GM10847 (cell line): ENCODE measurements around the gene H2AZ2.
A peak's percentile ranks its signal among the peaks of the same experiment; 100 is the strongest.

Experiments
- POLR2A ChIP-seq: IDR thresholded peaks from 2 replicates; pipeline ENCODE4 v1.6.1; 2011; ENCODE audit not compliant: insufficient read length; ENCODE audit errors: extremely low read depth

The H2AZ2 gene

DNA sequence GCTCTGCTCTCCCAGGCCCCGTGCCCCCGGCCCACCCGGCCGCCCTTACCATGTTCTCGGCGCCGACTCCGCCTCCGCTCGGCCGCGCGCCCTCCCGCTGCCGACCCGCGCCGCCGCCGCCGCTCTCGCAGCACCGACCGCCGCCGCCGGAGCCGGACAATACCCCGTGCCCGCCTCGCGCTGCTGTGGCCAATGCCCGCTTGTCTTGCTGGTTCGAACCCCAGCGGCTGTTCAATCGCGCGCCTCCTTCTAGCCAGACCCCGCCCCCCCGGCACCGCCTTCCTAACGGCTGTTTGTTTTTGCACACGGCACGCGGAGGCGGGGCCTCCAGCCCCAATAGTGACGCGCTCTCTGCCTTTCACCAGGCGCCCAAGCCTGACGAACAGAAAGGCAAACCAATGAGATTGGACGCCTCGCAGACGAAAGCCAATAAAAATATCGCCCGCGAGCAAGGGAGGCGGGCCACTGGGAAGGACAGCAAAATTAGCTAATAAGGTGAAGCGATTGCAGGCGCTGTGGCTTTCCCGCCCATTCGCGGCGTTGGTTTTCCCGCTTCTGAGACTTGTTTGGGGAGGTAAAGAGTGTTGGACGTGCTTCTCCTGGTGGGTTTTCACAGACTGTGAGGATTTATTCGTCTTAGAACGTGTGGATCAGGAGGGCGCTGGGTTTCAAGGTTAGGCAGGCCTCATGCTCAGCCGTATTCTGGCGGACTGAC is at the start of gene H2AZ2:
TSS of gene H2AZ2 (minus strand) at position 168 of the 715 bp plus-strand sequence. CDS start at position 52, 116 bp downstream.
- TF ChIP-seq POLR2A = peak; percentile 80

DNA sequence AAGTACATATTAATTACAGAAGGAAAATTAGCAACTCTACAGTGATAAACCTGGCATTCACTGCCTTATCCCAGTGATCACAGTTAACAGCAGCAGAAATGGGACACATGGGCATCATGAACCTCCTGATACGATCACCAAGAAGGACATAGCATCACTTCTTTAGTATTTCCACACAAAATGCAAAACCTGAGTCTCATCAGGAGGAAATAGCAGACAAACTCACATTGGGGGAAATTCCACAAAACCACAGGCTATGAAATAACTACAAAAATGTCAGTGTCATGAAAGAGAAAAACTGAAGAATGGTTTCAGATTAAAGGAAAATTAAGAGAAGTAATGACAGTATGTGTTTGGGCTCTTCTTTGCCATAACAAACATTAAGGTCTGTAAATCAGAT is 49.4 kb upstream of the H2AZ2 start:
- TF ChIP-seq POLR2A = no peak

DNA sequence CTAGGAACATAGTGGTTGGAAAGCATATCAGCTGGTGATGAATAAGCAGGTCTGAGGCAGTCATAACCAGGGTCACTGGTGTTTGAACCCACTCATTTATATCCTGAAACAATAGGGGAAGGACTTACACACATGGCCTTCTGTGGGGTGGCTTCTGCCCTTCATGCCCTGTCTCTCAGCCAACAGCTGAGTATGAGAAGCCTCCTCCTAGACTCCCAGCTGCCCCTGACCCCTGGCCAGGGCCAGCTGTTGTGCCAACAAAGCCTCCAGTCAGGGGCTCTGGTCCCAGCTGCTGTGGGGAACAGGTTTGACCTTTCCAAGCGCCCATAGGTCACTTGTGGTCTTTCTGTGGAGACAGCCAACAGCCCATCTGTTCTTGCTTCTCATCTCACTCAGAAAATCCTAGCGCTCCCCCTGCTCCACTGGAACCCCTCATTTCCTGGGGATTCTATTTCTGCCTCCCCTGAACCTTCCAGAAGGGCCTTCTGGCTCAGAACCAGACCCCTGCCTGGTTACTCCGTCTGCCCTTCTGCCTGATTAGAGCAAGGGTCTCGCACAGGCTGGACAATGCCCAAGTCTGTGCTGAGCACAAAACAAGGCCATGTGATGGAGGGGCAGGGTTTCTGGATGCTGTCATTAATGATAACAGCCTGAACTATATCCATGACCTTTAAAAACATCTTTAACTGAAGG is 47.1 kb upstream of the H2AZ2 start:
- TF ChIP-seq POLR2A = no peak

DNA sequence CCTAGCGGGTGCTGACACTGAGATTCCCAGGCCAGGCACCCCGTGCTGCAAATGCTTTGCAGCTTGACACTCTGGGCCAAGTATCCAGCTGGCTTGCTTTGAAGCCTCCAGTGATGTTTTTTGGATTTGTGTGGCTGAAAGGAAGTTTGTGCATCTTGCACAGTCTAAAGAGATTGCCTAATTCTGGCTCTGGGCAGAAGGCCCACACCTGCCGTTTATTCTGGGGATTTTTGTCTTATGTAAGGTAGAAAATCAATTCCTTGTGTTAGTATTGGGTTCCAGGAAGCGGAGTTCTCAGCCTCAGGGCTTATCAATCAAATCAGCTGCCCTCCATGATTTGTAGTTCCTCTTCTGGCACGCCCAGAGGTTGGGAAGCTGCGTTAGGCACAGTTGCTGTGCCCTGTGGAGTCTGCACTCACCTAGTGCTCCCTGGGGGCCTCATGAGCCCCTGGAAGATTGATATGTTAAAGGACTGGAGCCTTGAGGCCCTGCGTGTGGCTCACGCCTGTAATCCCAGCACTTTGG is 45.9 kb upstream of the H2AZ2 start:
- TF ChIP-seq POLR2A = no peak

DNA sequence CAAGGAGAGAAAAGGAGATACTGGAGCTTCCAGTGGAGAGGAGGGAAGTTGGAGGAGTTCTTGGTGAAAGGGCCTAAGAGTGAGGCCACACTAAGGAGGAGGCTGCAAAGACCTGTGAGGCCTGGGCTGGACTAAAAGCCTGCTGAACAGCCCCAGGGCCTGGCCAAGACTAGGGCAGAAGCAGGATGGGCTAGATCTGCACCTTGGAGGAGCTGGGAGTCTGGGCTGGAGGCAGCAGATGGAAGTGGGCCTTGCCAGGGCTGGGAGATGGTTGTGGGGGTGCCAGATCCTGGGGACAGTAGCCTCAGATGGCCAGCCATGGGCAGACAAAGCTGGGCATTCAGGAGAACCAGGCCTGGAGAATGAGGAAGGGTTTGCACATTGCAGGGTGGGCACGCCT is 43.9 kb upstream of the H2AZ2 start:
- no peak for TF ChIP-seq POLR2A

DNA sequence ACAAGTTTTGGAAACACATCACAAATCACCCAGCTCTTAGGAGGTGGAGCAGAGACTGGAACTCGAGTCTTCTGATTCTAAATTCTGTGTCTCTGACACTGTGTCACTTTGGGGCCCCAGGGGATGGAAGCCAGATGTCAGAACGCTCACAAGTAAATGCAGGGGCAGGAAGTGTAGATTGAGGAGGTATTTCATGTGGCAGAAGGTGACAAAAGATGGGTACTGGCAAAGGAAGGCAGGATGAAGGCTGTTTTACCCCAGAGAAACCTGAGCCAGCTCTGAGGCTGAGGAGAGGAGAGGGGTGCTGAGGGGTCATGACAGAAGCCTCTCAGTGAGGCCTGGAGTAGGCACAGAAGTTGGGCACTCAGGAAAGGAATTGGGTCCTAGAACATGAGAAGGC is 43.5 kb upstream of the H2AZ2 start:
- no peak for TF ChIP-seq POLR2A

DNA sequence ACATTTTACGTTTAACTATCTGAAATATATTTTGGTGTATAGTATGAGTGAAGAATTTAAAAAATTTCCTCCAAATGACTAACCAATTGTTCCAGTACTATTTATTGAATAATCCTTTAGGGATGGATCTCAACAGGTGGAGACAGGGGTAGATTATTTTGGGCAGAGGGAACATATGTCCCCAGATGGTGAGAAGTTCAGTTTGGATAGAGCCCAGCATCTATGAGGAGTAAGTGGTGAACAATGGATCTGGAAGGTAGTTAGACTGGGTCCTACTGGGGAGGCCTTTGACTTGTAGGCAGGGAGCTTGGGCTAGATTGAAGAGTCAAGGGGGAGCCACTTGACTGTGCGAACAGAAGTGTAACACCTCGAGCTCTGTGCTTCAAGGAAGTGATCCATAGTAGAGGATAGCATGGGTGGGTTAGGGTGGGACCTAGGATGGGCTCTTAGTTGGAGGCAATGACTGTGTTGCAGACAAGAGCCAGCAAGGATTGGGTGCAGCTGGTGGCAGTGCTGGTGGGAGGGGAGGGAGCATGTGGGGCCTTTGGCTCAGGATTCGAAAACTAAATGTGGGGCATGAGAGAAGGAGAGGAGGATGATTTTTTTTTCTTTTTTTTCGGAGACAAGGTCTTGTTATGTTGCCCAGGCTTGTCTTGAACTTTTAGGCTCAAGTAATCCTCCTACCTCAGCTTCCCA is 41.3 kb upstream of the H2AZ2 start:
- no peak for TF ChIP-seq POLR2A

DNA sequence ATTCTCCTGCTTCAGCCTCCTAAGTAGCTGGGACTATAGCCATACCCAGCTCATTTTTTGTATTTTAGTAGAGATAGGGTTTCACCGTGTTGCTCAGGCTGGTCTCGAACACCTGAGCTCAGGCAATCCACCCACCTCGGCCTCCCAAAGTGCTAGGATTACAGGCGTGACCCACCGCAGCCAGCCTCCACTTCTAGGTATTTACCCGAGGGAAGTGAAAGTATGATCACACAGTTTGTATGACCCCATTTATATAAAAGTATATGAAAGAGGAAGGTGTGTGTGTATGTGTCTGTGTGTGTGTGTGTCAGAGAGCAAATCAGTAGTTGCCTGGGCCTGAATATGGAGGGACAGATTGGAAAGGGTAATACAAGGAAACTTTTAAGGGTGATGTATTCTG is 39.4 kb upstream of the H2AZ2 start:
- no peak for TF ChIP-seq POLR2A

DNA sequence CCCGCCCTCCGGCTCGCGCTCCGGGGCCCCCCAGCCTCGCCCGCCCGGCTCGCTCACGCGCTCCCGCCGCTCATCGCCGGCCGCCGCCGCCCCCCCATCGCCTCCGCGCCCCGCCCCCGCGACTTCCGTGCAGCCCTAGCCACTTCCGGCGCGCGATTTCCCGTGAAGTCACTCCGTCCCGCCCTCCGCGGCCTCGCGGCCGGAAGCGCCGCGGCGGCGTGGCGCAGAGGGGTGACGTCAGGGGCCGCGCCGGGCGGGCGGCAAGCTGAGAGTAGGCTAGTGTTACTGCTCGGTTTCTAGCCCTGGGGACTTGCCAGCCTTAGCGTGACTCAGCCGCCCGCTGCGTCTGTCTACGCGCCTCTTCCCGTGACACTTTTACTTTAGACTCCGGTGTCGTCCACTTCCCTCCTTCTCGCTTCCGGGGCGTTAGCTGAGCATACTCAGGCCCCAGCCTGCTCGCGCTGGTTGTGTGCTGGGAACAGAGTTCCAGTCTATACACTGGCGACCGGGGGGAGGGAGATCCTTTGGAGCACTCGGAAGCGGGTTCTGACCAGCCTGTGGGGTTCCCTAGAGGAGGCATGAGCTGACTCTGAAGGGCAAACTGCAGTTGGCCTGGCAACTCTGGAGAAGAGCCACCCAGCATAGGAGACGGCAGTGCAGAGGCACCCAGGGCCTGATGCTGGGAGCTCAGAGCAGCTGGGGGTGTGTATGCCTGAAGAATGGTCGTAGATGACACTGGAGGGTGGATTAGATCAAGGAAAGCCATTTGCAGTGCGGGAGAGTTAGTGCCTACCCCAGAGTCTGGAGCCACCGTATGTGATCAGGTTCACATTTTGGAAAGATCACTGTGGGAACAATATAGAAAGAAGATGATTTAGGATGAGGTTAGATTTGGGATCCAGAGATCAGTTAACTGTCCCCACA is 37.8 kb upstream of the H2AZ2 start, which contains the start of gene PURB:
TSS of gene PURB (minus strand) at position 137 of the 924 bp plus-strand sequence. CDS start 182 bp downstream, outside the sequence.
- peak; percentile 79 for TF ChIP-seq POLR2A

DNA sequence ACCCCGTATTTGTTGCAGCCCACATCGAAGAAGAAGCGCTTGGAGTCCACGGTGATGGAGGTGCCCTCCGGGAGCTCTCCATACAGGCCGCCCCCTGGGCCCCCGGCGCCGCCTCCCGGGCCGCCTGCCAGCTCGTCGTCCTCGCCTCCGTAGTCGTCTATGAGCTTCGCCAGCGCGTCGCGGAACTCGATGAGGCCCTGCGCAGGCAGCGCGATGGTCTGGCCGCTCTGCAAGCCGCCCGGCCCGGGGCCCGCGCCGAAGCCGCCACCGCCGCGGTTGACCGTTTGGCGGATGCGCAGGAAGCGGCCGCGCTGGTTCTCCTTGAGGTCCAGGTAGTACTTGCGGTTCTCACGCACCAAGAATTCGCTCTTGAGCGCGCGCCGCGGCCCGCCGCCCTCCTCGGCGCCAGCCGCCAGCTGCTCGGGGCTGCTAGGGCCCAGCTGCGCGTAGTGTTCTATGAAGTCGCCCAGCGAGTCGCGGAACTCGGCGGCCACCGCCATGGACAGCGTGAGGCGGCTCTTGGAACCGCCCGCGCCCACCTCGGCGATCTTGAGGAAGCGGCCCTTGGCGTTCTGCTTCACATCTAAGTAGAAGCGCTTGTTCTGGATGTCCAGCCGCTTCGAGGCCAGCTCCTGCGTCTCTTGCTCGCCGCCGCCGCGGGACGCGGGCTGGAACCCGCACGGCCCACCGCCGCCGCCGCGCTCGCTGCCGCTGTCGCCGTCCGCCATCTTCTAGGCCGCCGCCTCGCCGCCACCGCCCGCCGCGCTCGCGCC is 36.9 kb upstream of the H2AZ2 start:
- no peak for TF ChIP-seq POLR2A

DNA sequence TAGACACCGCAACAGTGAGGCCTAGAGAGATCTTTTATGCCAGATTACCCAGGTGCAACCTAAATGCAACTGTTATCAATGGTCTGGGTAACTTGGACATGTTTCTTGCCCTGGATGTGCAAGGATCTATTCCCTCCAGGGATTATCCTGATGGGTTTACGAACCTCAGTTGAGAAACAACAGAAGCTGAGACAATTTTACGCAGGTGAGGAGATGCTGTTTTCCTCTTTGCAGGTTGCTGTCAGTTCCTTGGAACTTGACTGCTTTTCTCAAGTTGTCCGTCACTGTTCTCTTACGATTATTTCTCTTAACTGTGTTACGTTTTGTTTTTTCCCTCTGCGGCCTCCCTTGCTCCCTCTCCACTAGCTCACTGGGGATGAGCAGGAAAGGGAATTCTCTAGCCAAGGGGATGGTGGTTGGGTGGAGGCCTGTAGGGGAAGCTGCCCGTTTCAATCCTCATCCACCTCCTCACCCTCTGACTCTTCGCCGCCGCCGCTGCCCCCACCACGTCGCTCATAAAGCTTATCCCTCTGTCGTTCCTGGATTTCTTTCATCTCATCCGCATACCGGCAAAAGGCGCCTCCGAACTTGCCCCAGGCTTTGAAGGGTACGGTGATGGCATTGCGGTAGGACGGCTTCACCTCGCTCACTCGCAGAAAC is 36.2 kb upstream of the H2AZ2 start:
- TF ChIP-seq POLR2A = no peak

DNA sequence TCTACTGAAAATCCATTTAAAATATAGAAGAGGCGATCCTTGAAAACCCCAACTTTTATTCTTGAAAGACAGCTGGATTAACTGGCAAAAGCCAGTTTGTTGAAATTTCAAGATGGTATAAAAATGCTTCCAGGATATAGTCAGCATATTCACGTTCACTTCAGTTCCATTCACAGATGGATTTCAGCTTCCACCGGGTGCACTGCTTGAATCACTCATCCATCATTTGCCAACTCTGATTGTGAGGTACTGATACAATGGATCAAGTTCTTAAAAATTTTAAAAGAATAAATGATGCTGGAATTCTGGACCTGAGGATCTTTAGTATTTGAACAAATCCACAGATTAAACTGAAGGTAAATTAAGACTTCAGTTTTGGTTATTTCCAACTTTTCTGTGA is 35.0 kb upstream of the H2AZ2 start:
- no peak for TF ChIP-seq POLR2A

DNA sequence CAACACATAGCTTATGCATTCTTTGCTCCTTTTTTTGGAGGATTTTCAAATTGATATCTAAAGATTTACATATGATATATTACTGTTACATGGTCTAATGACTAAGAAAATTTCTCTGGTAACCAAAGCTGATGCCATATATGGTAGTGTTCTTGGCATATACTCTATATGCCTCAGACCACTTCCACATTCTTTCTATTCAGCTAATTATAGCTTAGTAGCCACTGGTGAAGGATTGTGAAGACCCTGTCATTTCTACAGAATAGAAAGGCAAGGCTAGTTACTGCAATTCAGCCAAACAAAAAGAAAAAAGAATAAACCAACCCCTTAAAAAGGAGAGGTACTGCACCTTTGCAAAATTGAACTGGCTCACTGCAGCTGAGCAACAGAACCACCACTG is 33.7 kb upstream of the H2AZ2 start:
- TF ChIP-seq POLR2A = no peak
